ENCODE measurements around the gene SLC13A5.
"Not testable (repeated sequence)": the region's sequence is repeated elsewhere in the genome, so short reads cannot be mapped to it uniquely, and the experiment has no call there.

SLC13A5 gene

GRCh38 chr17:6660101-6660500, 53.1 kb downstream of the SLC13A5 start:
- DNase-seq = no peak

GRCh38 chr17:6658411-6658810, 54.8 kb downstream of the SLC13A5 start:
- DNase-seq = not testable (repeated sequence)

GRCh38 chr17:6657633-6658287, 55.4 kb downstream of the SLC13A5 start:
- no peak for DNase-seq

- not testable (repeated sequence) for DNase-seq
These were observed 56.2 kb downstream of the SLC13A5 start for GRCh38 chr17:6656797-6657632.

- not testable (repeated sequence) for DNase-seq
These were observed 57.3 kb downstream of the SLC13A5 start for GRCh38 chr17:6655732-6656361.

- no peak for DNase-seq
These were observed 58.1 kb downstream of the SLC13A5 start for GRCh38 chr17:6654841-6655731.

- peak; percentile 48 for DNase-seq
These were observed 61.2 kb downstream of the SLC13A5 start for GRCh38 chr17:6651919-6652452.

GRCh38 chr17:6651354-6651918, 61.7 kb downstream of the SLC13A5 start, which contains the start of the genes C17orf100 and MED31:
Gene C17orf100, plus strand, starts transcription at chr17:6651762. Its CDS starts 152 bp downstream, at chr17:6651914.
Gene MED31, minus strand, starts transcription at chr17:6651605. Its CDS starts 77 bp downstream, at chr17:6651528.
- DNase-seq = peak; percentile 90

- DNase-seq = no peak
These were observed 65.0 kb downstream of the SLC13A5 start for GRCh38 chr17:6648181-6648580.

GRCh38 chr17:6643451-6644125, 69.6 kb downstream of the SLC13A5 start:
- peak; percentile 84 for DNase-seq

GRCh38 chr17:6642592-6642991, 70.6 kb downstream of the SLC13A5 start:
- peak; percentile 26 for DNase-seq

- DNase-seq = no peak
These were observed 71.8 kb downstream of the SLC13A5 start for GRCh38 chr17:6641247-6641863.

GRCh38 chr17:6640536-6641246, 72.5 kb downstream of the SLC13A5 start, which contains the start of the genes KIAA0753 and TXNDC17:
Gene KIAA0753, minus strand, starts transcription at chr17:6640711. Its CDS starts 5,608 bp downstream, at chr17:6635103.
Gene TXNDC17, plus strand, starts transcription at chr17:6641060. Its CDS starts 23 bp downstream, at chr17:6641083.
- DNase-seq = peak; percentile 89

- peak; percentile 47 for DNase-seq
These were observed 73.3 kb downstream of the SLC13A5 start for GRCh38 chr17:6639586-6640535.

GRCh38 chr17:6639014-6639585, 74.1 kb downstream of the SLC13A5 start:
- DNase-seq = no peak

- no peak for DNase-seq
These were observed 74.9 kb downstream of the SLC13A5 start for GRCh38 chr17:6638046-6638908.

GRCh38 chr17:6637458-6637840, 75.7 kb downstream of the SLC13A5 start:
- no peak for DNase-seq
